ENCODE data around the gene PHACTR1.

The PHACTR1 gene

GRCh38 chr6:13074415-13075140 lies 358.0 kb downstream of the PHACTR1 start:
- DNase-seq (ENCODE audit: low spot score), result no peak

- DNase-seq (ENCODE audit: low spot score), result no peak
Observed at GRCh38 chr6:13075141-13075845, 358.7 kb downstream of the PHACTR1 start.

GRCh38 chr6:13076575-13076974 lies 360.0 kb downstream of the PHACTR1 start:
- DNase-seq (ENCODE audit: low spot score), result no peak

GRCh38 chr6:13077117-13077516 lies 360.6 kb downstream of the PHACTR1 start:
- no peak for DNase-seq (ENCODE audit: low spot score)

- no peak for DNase-seq (ENCODE audit: low spot score)
Observed at GRCh38 chr6:13079096-13079723, 362.6 kb downstream of the PHACTR1 start.

GRCh38 chr6:13080462-13081188 lies 364.1 kb downstream of the PHACTR1 start:
- no peak for DNase-seq (ENCODE audit: low spot score)

GRCh38 chr6:13081189-13081563 lies 364.6 kb downstream of the PHACTR1 start:
- DNase-seq (ENCODE audit: low spot score), result no peak

- DNase-seq (ENCODE audit: low spot score), result no peak
Observed at GRCh38 chr6:13089296-13089994, 372.9 kb downstream of the PHACTR1 start.

- DNase-seq (ENCODE audit: low spot score), result no peak
Observed at GRCh38 chr6:13091192-13091591, 374.6 kb downstream of the PHACTR1 start.

- DNase-seq (ENCODE audit: low spot score), result no peak
Observed at GRCh38 chr6:13094781-13095425, 378.3 kb downstream of the PHACTR1 start.

- DNase-seq (ENCODE audit: low spot score), result no peak
Observed at GRCh38 chr6:13096084-13096483, 379.5 kb downstream of the PHACTR1 start.

GRCh38 chr6:13097454-13097853 lies 380.9 kb downstream of the PHACTR1 start:
- DNase-seq (ENCODE audit: low spot score), result no peak

- DNase-seq (ENCODE audit: low spot score), result no peak
Observed at GRCh38 chr6:13098006-13098405, 381.4 kb downstream of the PHACTR1 start.

- DNase-seq (ENCODE audit: low spot score), result no peak
Observed at GRCh38 chr6:13098793-13099570, 382.4 kb downstream of the PHACTR1 start.

- DNase-seq (ENCODE audit: low spot score), result no peak
Observed at GRCh38 chr6:13099771-13100170, 383.2 kb downstream of the PHACTR1 start.

- DNase-seq (ENCODE audit: low spot score), result no peak
Observed at GRCh38 chr6:13101409-13101808, 384.8 kb downstream of the PHACTR1 start.

- no peak for DNase-seq (ENCODE audit: low spot score)
Observed at GRCh38 chr6:13101985-13102384, 385.4 kb downstream of the PHACTR1 start.

GRCh38 chr6:13103169-13103568 lies 386.6 kb downstream of the PHACTR1 start:
- DNase-seq (ENCODE audit: low spot score), result no peak

GRCh38 chr6:13105139-13105538 lies 388.6 kb downstream of the PHACTR1 start:
- no peak for DNase-seq (ENCODE audit: low spot score)

GRCh38 chr6:13112921-13113320 lies 396.4 kb downstream of the PHACTR1 start:
- no peak for DNase-seq (ENCODE audit: low spot score)

- no peak for DNase-seq (ENCODE audit: low spot score)
Observed at GRCh38 chr6:13113376-13113775, 396.8 kb downstream of the PHACTR1 start.
